ENCODE data around the gene AHNAK. TPM values are rescaled to one million over a fixed set of nuclear protein-coding genes. Genes with fewer than 3 reads are reported as not detected.

The AHNAK gene
- total RNA-seq, 1 donor from 2014 or later: 14.9 TPM

DNA sequence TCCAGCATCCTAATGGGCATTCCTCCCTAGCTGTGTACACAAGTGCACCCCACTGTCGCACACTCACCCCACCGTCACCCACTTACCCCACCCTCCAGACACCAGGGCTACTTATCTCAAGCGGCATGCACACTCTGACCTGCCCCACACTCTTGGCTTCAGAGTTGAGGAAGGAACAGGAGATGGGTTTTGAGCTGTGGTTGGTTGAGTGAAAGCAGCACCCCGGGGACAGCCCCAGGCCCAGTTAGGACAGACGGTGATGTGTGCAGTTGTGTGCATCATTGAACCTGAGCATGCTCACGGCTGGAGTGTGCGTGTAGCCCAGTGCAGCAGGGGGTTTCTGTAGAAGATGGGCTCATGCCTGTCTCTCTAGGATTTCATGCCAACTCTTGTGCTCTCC lies 32.5 kb downstream of the AHNAK start:
- DNase-seq (ENCODE audit: low spot score): no peak
- no peak overlapping the region for H3K4me3 ChIP-seq
- TF ChIP-seq EZH2 (IDR thresholded peaks at IDR 0.05) (no peak), EZH2phosphoT487 (IDR thresholded peaks at IDR 0.05) (no peak), CTCF (IDR thresholded peaks at IDR 0.05) (no peak)
- Mint-ChIP-seq H3K4me1 (peaks cover 7% of the 10 kb centered on the region), H3K27me3 (ENCODE audit: insufficient read depth, low read depth) (peaks cover 2% of the 10 kb centered on the region), H3K4me3 (no peak overlapping the region), H3K36me3 (peaks cover 15% of the 10 kb centered on the region), H3K27ac (no peak overlapping the region), H3K9me3 (no peaks in the 10 kb centered on the region)
- no peaks in the 10 kb centered on the region for H4K20me1 ChIP-seq (ENCODE audit: low read depth)
- H3K4me2 ChIP-seq: no peak overlapping the region
- H3K79me2 ChIP-seq (ENCODE audit: low read depth): no peaks in the 10 kb centered on the region
- H3K4me1 ChIP-seq: peaks cover under 1% of the 10 kb centered on the region
- no peak overlapping the region for H3K9ac ChIP-seq
- H2AFZ ChIP-seq (replicated peaks): no peak overlapping the region
- no peaks in the 10 kb centered on the region for H3K27me3 ChIP-seq
- no peaks in the 10 kb centered on the region for H3K9me3 ChIP-seq (ENCODE audit: low read depth)
- H3F3A ChIP-seq (ENCODE audit: low read depth): peaks cover 3% of the 10 kb centered on the region
- no peaks in the 10 kb centered on the region for H3K36me3 ChIP-seq
- no peak overlapping the region for H3K27ac ChIP-seq

DNA sequence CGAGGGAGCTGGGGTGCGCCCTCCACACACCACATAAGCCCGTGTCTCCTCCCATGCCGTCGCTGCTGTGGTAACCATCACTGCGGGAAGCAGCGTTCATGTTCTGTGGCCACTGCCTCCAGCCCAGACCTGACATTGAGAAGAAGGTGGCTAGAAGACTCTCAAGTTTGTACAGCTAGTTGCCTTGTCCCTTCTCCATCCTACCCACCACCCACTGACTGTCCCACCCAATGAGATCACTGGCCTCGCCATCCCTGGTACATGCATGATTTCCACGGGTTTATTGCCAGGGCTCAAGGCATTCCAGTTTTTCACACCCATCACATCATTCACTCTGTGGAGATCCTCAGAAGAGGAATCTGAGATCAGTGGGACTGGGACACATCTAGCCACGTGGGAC lies 33.0 kb downstream of the AHNAK start:
- Histone ChIP-seq H4K20me1 (ENCODE audit: low read depth) (no peaks in the 10 kb centered on the region), H3K36me3 (no peaks in the 10 kb centered on the region), H3K9ac (no peak overlapping the region), H3K4me2 (no peak overlapping the region), H3K9me3 (ENCODE audit: low read depth) (no peaks in the 10 kb centered on the region), H3K4me1 (peaks cover 5% of the 10 kb centered on the region), H3K27me3 (no peaks in the 10 kb centered on the region), H3K79me2 (ENCODE audit: low read depth) (no peaks in the 10 kb centered on the region), H3K4me3 (no peak overlapping the region), H3F3A (ENCODE audit: low read depth) (peaks cover 8% of the 10 kb centered on the region), H3K27ac (no peak overlapping the region), H2AFZ (replicated peaks) (no peak overlapping the region)
- Mint-ChIP-seq H3K27ac (no peak overlapping the region), H3K4me3 (no peak overlapping the region), H3K4me1 (peaks cover 12% of the 10 kb centered on the region), H3K9me3 (no peaks in the 10 kb centered on the region), H3K36me3 (peaks cover 12% of the 10 kb centered on the region), H3K27me3 (ENCODE audit: insufficient read depth, low read depth) (peaks cover 4% of the 10 kb centered on the region)
- TF ChIP-seq EZH2 (IDR thresholded peaks at IDR 0.05) (no peak), CTCF (IDR thresholded peaks at IDR 0.05) (no peak), EZH2phosphoT487 (IDR thresholded peaks at IDR 0.05) (no peak)
- DNase-seq (ENCODE audit: low spot score): no peak

- no peak overlapping the region for H3K27ac ChIP-seq
- no peak overlapping the region for H2AFZ ChIP-seq (replicated peaks)
- H3K4me1 ChIP-seq: peaks cover 12% of the 10 kb centered on the region
- no peak for DNase-seq (ENCODE audit: low spot score)
- Mint-ChIP-seq H3K36me3 (peaks cover 6% of the 10 kb centered on the region), H3K27me3 (ENCODE audit: insufficient read depth, low read depth) (peaks cover 4% of the 10 kb centered on the region), H3K27ac (no peak overlapping the region), H3K9me3 (no peaks in the 10 kb centered on the region), H3K4me1 (peaks cover 19% of the 10 kb centered on the region), H3K4me3 (no peak overlapping the region)
- H3K36me3 ChIP-seq: no peaks in the 10 kb centered on the region
- no peak overlapping the region for H3K4me2 ChIP-seq
- TF ChIP-seq EZH2 (IDR thresholded peaks at IDR 0.05) (no peak), EZH2phosphoT487 (IDR thresholded peaks at IDR 0.05) (no peak), CTCF (IDR thresholded peaks at IDR 0.05) (no peak)
- no peaks in the 10 kb centered on the region for H3K27me3 ChIP-seq
- no peaks in the 10 kb centered on the region for H3K79me2 ChIP-seq (ENCODE audit: low read depth)
- H4K20me1 ChIP-seq (ENCODE audit: low read depth): no peaks in the 10 kb centered on the region
- peaks cover 14% of the 10 kb centered on the region for H3F3A ChIP-seq (ENCODE audit: low read depth)
- H3K9ac ChIP-seq: no peak overlapping the region
- H3K9me3 ChIP-seq (ENCODE audit: low read depth): no peaks in the 10 kb centered on the region
- no peak overlapping the region for H3K4me3 ChIP-seq
Measured at GRCh38 chr11:62512961-62513360, 33.6 kb downstream of the AHNAK start.
